ENCODE data around the gene COL4A1. TPM values are rescaled to one million over a fixed set of nuclear protein-coding genes. Genes with fewer than 3 reads are reported as not detected.

Gene COL4A1
- polyA plus RNA-seq, 1 donor (not counting 4 experiments of a cell fraction or from before 2014, with no cell fraction given), result 22.3 TPM

DNA sequence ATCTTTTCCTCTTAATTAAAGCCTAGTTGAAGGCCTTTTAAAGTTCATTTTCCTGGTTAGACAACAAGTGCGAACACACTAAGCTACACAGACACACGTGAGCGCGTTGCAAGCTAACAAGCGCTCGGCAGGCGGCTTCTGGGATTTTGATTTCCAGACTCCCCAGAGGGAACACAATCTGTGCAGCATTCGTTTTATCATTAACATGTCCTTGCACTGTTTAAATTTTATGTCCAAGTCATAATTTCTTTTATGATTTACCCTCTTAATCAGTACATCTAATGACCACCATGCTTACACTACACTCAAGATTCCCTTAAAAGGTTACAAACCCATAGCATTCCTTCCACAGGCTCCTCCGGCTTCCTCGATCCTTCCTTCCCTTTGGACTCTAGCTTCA, 16.8 kb downstream of the COL4A1 start:
- Histone ChIP-seq H3K27ac (ENCODE audit: control insufficient read depth, insufficient read depth, low read length) (no peak overlapping the region), H3K9me3 (ENCODE audit: control insufficient read depth, low read depth, low read length) (no peaks in the 10 kb centered on the region), H3K4me1 (ENCODE audit: control insufficient read depth, extremely low read depth, insufficient read depth, low read length) (peaks cover 19% of the 10 kb centered on the region), H3K4me2 (ENCODE audit: control insufficient read depth, extremely low read depth, insufficient read depth, low read depth, low read length) (no peak overlapping the region), H3K9ac (ENCODE audit: control insufficient read depth, extremely low read depth, insufficient read depth, low read length) (no peak overlapping the region), H3K79me2 (ENCODE audit: control insufficient read depth, insufficient read depth, low read length) (peaks cover 6% of the 10 kb centered on the region), H3K36me3 (ENCODE audit: control insufficient read depth in 2 of 2, extremely low read depth in 1 of 2, insufficient read depth in 2 of 2, low read length in 2 of 2) (peaks cover 0 to 6% of the 10 kb centered on the region in 2 experiments), H3K9me1 (ENCODE audit: control insufficient read depth, extremely low read depth, insufficient read depth, low read length) (no peaks in the 10 kb centered on the region), H3K27me3 (ENCODE audit: control insufficient read depth, extremely low read depth, insufficient read depth, low read length) (no peaks in the 10 kb centered on the region), H4K20me1 (ENCODE audit: control insufficient read depth, extremely low read depth, insufficient read depth, low read length) (no peaks in the 10 kb centered on the region), H3K4me3 (ENCODE audit: control insufficient read depth in 2 of 3, extremely low read depth in 1 of 3, insufficient read depth in 2 of 3, low read depth in 1 of 3, low read length in 3 of 3) (no peak overlapping the region), H2AFZ (ENCODE audit: control insufficient read depth, low read length) (no peak overlapping the region)
- no peak for FAIRE-seq
- DNase-seq (ENCODE audit: low read depth, low spot score), result no peak
- dilution Hi-C loops (cut with MboI; ENCODE audit: extremely low pct_ligation_motif_present, low sequenced_read_pairs), result no loop called here
- no peak for TF ChIP-seq EZH2 (IDR thresholded peaks at IDR 0.05; ENCODE audit: low read length)
- TF ChIP-seq, protein P1, sequence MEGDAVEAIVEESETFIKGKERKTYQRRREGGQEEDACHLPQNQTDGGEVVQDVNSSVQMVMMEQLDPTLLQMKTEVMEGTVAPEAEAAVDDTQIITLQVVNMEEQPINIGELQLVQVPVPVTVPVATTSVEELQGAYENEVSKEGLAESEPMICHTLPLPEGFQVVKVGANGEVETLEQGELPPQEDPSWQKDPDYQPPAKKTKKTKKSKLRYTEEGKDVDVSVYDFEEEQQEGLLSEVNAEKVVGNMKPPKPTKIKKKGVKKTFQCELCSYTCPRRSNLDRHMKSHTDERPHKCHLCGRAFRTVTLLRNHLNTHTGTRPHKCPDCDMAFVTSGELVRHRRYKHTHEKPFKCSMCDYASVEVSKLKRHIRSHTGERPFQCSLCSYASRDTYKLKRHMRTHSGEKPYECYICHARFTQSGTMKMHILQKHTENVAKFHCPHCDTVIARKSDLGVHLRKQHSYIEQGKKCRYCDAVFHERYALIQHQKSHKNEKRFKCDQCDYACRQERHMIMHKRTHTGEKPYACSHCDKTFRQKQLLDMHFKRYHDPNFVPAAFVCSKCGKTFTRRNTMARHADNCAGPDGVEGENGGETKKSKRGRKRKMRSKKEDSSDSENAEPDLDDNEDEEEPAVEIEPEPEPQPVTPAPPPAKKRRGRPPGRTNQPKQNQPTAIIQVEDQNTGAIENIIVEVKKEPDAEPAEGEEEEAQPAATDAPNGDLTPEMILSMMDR (optimal IDR thresholded peaks at IDR 0.05 in 1 of 3, IDR thresholded peaks at IDR 0.05 in 1 of 3, conservative IDR thresholded peaks at IDR 0.05 in 1 of 3; ENCODE audit: extremely low read depth in 1 of 3, insufficient read depth in 2 of 3, low read length in 3 of 3), result no peak

DNA sequence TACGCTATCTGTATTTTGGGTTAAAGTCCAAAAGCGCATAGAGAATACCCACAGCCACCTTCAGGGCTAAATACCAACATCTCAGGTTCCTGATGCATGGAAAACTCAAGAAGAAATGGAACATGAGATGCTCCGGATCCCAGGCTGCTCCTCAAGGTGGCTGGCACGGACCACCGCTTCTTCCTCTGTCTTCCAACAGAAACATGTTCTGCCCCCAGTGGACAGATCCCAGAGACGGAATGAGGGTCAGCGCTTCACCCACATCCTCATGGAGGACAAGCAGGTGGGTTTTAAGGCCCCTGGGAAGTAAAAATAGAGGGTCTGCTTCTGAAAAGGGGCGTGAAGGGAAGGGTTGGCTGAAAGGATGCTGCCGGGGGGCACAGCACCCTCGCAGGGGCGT, 17.3 kb downstream of the COL4A1 start:
- Histone ChIP-seq H3K4me3 (ENCODE audit: control insufficient read depth in 2 of 3, extremely low read depth in 1 of 3, insufficient read depth in 2 of 3, low read depth in 1 of 3, low read length in 3 of 3) (no peak overlapping the region), H3K9me3 (ENCODE audit: control insufficient read depth, low read depth, low read length) (no peaks in the 10 kb centered on the region), H3K27ac (ENCODE audit: control insufficient read depth, insufficient read depth, low read length) (no peak overlapping the region), H3K4me1 (ENCODE audit: control insufficient read depth, extremely low read depth, insufficient read depth, low read length) (peaks cover 19% of the 10 kb centered on the region), H3K79me2 (ENCODE audit: control insufficient read depth, insufficient read depth, low read length) (peaks cover 8% of the 10 kb centered on the region), H3K9ac (ENCODE audit: control insufficient read depth, extremely low read depth, insufficient read depth, low read length) (no peak overlapping the region), H3K4me2 (ENCODE audit: control insufficient read depth, extremely low read depth, insufficient read depth, low read depth, low read length) (no peak overlapping the region), H3K36me3 (ENCODE audit: control insufficient read depth in 2 of 2, extremely low read depth in 1 of 2, insufficient read depth in 2 of 2, low read length in 2 of 2) (peaks cover 0 to 6% of the 10 kb centered on the region in 2 experiments), H3K9me1 (ENCODE audit: control insufficient read depth, extremely low read depth, insufficient read depth, low read length) (no peaks in the 10 kb centered on the region), H4K20me1 (ENCODE audit: control insufficient read depth, extremely low read depth, insufficient read depth, low read length) (no peaks in the 10 kb centered on the region), H3K27me3 (ENCODE audit: control insufficient read depth, extremely low read depth, insufficient read depth, low read length) (no peaks in the 10 kb centered on the region), H2AFZ (ENCODE audit: control insufficient read depth, low read length) (no peak overlapping the region)
- dilution Hi-C loops (cut with MboI; ENCODE audit: extremely low pct_ligation_motif_present, low sequenced_read_pairs), result no loop called here
- no peak for DNase-seq (ENCODE audit: low read depth, low spot score)
- no peak for FAIRE-seq
- TF ChIP-seq, protein P1 (optimal IDR thresholded peaks at IDR 0.05 in 1 of 3, IDR thresholded peaks at IDR 0.05 in 1 of 3, conservative IDR thresholded peaks at IDR 0.05 in 1 of 3; ENCODE audit: extremely low read depth in 1 of 3, insufficient read depth in 2 of 3, low read length in 3 of 3), result no peak
- no peak for TF ChIP-seq EZH2 (IDR thresholded peaks at IDR 0.05; ENCODE audit: low read length)

Measured in keratinocyte (primary cell).